Neural progenitor cell (in vitro differentiated cells): ENCODE results near the gene ARHGAP21.

ENCODE experiments used
- EZH2 ChIP-seq: fragments of 200-600 bp; sonication (generic); IDR thresholded peaks from 2 replicates; pipeline ENCODE4 v1.6.1; 2017; ENCODE audit warnings: antibody characterized with exemption, mild to moderate bottlenecking, moderate library complexity
- EZH2phosphoT487 ChIP-seq: fragments of 200-600 bp; sonication (generic); IDR thresholded peaks from 2 replicates; pipeline ENCODE4 v1.6.1; 2017; ENCODE audit warnings: antibody characterized with exemption
- TF ChIP-seq, protein P1 (sequence below): fragments of 200-600 bp; sonication (generic); IDR thresholded peaks from 2 replicates; pipeline ENCODE4 v1.5.1; 2017; ENCODE audit warnings: antibody characterized with exemption, mild to moderate bottlenecking

DNA sequence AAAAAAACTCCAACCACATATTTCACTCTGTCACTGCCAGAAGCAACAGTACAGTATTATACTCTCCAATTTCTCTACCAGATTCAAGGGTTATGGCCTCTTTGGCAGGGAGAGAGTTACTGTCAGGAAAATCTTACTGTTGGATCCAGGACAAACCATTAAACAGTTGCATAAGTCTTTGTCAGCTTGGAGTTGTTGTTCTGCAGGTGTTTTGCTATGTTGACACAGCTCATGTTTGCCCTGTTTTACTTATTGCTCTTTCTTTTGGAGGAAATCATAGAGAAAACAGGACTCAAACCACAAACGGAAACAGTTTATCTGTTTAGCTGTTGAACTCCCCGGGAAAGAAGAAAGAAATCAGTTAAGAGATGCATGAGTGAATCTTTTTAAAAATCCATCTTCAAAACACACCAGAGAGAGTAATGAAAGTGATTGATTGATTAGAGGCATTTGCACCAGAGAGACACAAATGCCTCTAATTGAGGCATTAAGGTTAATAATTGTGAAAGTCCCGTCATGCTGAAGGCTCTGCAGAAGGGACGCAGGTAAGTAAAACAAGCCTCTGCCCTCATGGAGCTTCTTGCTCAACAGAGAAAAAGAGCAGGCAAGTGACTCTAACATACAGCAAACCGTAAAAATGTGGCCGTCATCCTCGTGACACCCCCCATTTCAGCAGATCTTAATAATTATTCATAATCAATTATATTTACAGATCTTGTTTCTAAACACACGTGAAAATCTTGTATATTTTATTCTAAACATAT, 38.7 kb upstream of the ARHGAP21 start:
- TF ChIP-seq EZH2 = no peak
- TF ChIP-seq, protein P1, sequence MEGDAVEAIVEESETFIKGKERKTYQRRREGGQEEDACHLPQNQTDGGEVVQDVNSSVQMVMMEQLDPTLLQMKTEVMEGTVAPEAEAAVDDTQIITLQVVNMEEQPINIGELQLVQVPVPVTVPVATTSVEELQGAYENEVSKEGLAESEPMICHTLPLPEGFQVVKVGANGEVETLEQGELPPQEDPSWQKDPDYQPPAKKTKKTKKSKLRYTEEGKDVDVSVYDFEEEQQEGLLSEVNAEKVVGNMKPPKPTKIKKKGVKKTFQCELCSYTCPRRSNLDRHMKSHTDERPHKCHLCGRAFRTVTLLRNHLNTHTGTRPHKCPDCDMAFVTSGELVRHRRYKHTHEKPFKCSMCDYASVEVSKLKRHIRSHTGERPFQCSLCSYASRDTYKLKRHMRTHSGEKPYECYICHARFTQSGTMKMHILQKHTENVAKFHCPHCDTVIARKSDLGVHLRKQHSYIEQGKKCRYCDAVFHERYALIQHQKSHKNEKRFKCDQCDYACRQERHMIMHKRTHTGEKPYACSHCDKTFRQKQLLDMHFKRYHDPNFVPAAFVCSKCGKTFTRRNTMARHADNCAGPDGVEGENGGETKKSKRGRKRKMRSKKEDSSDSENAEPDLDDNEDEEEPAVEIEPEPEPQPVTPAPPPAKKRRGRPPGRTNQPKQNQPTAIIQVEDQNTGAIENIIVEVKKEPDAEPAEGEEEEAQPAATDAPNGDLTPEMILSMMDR = no peak
- TF ChIP-seq EZH2phosphoT487 = no peak
